ENCODE results near the gene GMEB2.
"Not testable (repeated sequence)": the region's sequence is repeated elsewhere in the genome, so short reads cannot be mapped to it uniquely, and the experiment has no call there.

The GMEB2 gene

DNA sequence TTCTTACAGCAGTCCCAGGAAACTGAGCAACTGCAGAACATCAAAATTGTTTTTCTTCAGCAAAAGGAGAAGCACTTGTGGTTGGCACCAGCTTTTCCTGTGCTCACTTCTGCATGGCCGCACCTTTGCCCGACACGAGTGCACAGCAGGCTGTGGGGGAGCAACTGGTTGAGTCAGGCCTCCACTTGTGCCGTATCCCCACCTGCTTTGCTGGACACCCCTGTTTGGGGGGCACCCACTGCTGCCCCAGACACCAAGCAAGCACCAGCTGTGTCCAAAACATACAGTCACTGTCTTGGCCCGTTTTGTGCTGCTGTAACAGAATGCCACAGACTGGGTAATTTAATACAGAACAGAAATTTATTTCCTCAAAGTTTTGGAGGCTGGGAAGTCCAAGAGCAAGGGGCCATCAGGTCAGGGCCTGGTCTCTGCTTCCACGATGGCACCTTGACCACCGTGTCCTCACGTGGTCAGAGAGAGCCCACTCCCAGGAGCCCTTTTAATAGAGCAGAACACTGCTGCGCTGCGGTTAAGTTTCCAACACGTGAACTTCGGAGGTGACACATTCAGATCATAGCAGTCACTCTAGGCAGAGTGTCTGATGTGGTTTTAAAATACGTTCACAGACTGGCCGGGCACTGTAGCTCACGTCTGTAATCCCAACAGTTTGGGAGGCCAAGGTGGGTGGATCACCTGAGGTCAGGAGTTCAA, 8.7 kb upstream of the GMEB2 start:
- no peak for DNase-seq

- DNase-seq, result no peak
Observed at GRCh38 chr20:63633732-63634131, 6.8 kb upstream of the GMEB2 start.

GRCh38 chr20:63631426-63631825, 4.5 kb upstream of the GMEB2 start:
- not testable (repeated sequence) for DNase-seq

DNA sequence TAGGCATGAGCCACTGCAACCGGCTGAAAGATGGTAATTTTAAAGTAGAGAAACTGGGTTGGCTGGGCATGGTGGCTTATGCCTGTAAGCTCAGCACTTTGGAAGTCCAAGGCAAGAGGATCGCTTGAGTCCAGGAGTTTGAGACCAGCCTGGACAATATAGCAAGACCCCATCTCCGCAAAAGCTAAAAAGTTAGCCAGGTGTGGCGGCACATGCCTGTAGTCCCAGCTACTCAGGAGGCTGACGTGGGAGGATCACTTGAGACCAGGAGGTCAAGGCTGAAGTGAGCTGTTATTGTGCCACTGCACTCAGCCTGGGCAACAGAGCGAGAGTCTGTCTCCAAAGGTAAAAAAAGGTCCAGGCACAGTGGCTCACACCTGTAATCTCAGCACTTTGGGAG, 4.1 kb upstream of the GMEB2 start:
- DNase-seq, result not testable (repeated sequence)

- peak; percentile 57 for DNase-seq
Observed at GRCh38 chr20:63628246-63628975, 1.5 kb upstream of the GMEB2 start.

- DNase-seq, result no peak
Observed at GRCh38 chr20:63627751-63628245, 897 bp upstream of the GMEB2 start.

DNA sequence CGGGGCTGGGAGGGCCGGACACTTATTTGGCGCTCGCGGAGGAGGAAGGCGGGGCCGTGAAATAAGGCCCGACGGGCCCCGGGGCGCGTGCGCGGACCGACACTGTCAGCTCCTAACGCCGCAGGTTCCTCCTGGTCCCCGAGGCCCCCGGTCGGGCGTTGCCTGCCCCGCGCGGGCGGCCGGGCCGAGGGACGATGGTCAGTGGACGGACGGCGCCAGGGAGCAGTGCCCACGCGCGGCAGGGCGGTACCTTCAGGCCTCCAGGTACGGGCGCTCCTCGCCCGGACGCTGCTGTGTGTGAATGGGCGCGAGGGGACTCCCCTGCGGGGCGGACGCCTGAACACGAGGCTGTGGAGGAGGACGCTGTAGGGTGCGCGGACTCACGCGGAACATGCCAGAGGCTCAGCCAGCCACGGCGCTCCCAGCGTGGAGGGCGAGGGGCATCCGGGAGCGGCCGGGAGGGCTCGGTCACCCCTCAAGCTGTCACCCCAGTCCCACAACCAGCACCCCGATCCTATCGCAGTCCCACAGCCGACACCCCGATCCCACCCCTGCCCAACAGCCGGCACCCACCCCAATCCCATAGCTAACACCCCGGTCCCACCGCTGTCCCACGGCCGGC, 339 bp upstream of the GMEB2 start:
- DNase-seq, result no peak

DNA sequence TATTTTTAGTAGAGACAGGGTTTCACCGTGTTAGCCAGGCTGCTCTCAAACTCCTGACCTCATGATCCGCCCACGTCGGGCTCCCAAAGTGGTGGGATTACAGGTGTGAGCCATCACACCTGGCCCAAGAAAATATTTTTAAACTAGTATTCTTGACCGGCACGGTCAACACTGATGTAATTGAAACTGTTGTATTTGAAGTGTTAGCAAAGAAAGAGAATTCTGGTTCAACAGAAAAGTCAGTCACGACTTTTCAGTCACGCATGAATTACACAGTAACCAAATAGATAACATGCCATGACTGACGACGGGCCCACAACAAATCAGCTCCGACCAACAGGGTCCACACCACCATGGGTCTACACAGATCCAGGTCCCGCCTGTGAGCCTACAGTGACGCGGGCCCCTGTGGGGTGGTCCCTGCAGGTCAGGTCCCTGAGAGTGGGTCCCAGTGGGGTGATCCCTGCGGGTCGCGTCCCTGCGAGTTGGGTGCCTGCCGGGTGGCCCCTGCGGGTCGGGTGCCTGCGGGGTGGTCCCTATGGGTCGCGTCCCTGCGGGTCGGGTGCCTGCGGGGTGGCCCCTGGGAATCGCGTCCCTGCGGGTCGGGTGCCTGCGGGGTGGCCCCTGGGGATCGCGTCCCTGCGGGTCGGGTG, 1.0 kb downstream of the GMEB2 start:
- no peak for DNase-seq

- no peak for DNase-seq
Observed at GRCh38 chr20:63624486-63624885, 2.4 kb downstream of the GMEB2 start.

GRCh38 chr20:63622732-63623131, 4.2 kb downstream of the GMEB2 start:
- no peak for DNase-seq

DNA sequence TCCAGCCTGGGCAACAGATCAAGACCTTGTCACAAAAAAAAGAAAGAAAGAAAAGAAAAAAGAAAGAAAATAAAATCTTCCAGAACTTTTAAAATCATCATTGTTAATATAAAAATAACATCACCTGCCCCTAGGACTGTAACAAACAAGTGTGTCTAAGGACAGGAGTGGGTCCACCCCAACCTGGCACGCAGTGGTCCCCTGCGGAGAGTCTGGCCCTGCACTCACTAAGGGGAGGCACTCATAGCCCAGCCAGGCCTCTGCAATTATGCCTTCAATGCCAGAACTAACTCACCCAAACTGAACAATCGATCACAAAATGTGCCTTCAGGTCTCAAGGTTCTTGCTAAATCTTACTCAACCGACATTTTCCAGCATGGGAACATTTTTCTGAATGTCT, 4.8 kb downstream of the GMEB2 start:
- DNase-seq, result no peak

DNA sequence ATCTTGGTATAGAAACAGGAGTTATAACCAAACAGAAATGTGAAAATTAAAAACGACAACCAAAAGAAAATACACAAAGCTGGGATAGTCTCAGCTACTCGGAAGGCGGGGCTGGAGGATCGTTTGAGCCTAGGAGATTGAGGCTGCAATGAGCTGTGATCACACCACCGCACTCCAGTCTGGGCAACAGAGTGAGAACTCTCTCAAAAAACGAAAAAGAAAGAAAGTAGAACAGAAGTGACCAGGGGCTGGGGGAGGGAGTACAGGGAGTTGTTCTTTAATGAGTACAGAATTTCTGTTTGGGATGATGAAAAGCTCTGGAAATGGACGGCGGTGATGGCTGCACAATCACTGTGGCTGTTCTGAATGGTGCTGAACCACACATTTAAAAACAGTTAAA, 5.9 kb downstream of the GMEB2 start:
- no peak for DNase-seq

DNA sequence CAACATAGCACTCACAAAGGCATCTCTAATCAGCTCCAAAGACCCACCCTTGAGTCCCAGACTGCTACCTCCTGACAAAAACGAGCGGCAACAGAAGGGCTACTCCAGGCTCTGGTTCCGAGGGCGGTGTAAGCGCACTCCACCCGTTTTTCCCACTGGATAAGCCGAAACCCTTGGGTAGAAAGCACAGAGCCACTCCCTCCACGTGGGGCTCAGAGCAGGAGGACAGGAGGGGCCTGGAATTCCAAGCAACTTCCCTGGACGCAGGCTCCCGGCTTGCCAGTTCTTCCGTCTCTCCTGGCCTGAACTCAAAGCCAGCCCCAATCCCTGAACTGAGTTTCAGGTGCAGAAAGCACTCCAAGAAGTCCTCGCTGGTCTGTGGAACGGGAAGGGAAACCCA, 7.4 kb downstream of the GMEB2 start:
- DNase-seq, result no peak

- DNase-seq, result no peak
Observed at GRCh38 chr20:63619086-63619485, 7.8 kb downstream of the GMEB2 start.

- DNase-seq, result no peak
Observed at GRCh38 chr20:63618291-63618980, 8.5 kb downstream of the GMEB2 start.

DNA sequence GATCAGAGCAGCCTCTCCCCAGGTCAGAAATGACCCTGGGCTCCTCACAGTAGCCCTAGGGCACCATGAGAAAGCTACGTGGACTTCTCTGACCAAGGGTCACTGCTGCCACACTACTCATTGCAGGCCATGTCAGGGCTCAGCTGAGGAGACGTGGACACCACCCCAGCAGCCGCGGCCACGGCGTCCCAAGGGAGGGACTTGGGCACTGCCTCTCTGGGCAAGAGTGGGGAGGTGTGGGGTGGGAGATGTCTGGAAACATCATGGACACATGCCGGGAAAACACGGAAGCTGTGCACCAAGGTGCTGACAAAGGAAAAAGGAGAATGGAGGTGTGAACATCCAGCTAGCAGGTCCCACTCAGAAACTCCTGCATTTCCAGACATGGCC, 9.0 kb downstream of the GMEB2 start:
- no peak for DNase-seq

GRCh38 chr20:63617092-63617875, 9.6 kb downstream of the GMEB2 start:
- DNase-seq, result no peak

DNA sequence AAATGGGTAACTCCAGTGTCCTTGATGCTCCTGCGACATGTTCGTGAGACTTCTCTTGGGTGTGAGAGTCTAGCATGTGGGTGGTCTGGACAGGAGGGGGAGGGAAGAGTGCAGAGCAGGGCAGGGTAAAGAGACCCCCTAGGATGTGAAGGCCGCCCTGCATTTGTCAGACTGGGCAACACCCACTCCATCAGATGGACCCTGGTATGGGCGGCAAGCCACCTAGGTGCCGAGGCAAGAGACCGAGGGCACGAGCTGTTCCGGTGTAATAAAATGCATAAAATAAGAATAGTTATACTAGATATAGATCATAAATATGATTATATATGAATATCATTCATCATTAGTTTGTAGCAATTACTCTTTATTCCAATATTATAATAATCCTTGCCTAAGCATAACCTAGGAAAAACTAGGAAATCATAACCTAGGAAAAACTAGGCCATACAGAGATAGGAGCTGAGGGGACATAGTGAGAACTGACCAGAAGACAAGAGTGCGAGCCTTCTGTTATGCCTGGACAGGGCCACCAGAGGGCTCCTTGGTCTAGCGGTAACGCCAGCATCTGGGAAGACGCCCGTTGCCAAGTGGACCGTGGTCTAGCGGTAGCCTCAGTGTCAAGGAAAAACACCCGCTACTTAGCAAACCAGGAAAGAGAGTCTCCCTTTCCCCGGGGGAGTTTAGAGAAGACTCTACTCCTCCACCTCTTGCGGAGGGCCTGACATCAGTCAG, 12.9 kb downstream of the GMEB2 start:
- not testable (repeated sequence) for DNase-seq

- no peak for DNase-seq
Observed at GRCh38 chr20:63612276-63612931, 14.5 kb downstream of the GMEB2 start.

GRCh38 chr20:63611646-63612045, 15.3 kb downstream of the GMEB2 start:
- no peak for DNase-seq
